Measurements from ENCODE around the gene ZPR1. TPM values are rescaled to one million over a fixed set of nuclear protein-coding genes. Genes with fewer than 3 reads are reported as not detected.

The ZPR1 gene
- total and polyA plus RNA-seq, 2 of the 4 experiments (the other 2 are of a cell fraction) = 40.8 to 52.0 TPM

- intact Hi-C loops (cut with micrococcal nuclease) = no loop called here
- in situ Hi-C loops (cut with MboI; ENCODE audit: low sequenced_read_pairs) = no loop called here
- 76% methylated on average over 4 of the region's 5 CpGs; no CpG with 5 or more reads in 1 of the 2 experiments for WGBS, 2 experiments (ENCODE audit: extremely low coverage in 2 of 2, insufficient read length in 1 of 2)
Observed at GRCh38 chr11:116775975-116776374, 11.8 kb downstream of the ZPR1 start.

More at GRCh38 chr11:116775975-116776374, 11.8 kb downstream of the ZPR1 start:
- Histone ChIP-seq H3K27me3 (ENCODE audit: control insufficient read depth, insufficient read depth, low read length) (no peaks in the 10 kb centered on the region), H2AK9ac (replicated peaks; ENCODE audit: low read depth, low read length, poor library complexity) (no peak overlapping the region), H3K9me1 (ENCODE audit: insufficient read depth, low read length) (peaks cover 5% of the 10 kb centered on the region; the same call in 1 of the 2 replicates), H4K91ac (ENCODE audit: insufficient read depth, low read depth, low read length) (no peak overlapping the region), H3K23ac (ENCODE audit: low read depth, low read length) (no peak overlapping the region), H2AK5ac (ENCODE audit: low read depth, low read length) (no peak overlapping the region), H3K14ac (replicated peaks; ENCODE audit: low read depth, low read length) (no peak overlapping the region), H2AFZ (replicated peaks; ENCODE audit: low read length, poor library complexity) (no peak overlapping the region), H4K5ac (ENCODE audit: low read depth, low read length) (no peak overlapping the region), H4K20me1 (ENCODE audit: insufficient read depth, low read length) (no peaks in the 10 kb centered on the region; the same call in 1 of the 2 replicates), H3K56ac (ENCODE audit: extremely low read depth, insufficient read depth, low read length) (no peak overlapping the region), H3K9me3 (ENCODE audit: control insufficient read depth, insufficient read depth, low read length) (no peaks in the 10 kb centered on the region), H3K18ac (ENCODE audit: low read depth, low read length) (no peak overlapping the region), H3K79me1 (ENCODE audit: low read depth in 1 of 2, low read length in 2 of 2) (peaks cover 14 to 26% of the 10 kb centered on the region in 2 experiments), H3K9ac (ENCODE audit: low read depth, low read length) (no peak overlapping the region), H2BK15ac (ENCODE audit: low read depth, low read length) (no peak overlapping the region), H3K36me3 (ENCODE audit: control insufficient read depth, insufficient read depth, low read length) (peaks cover 19% of the 10 kb centered on the region), H4K8ac (ENCODE audit: low read depth in 2 of 2, low read length in 2 of 2) (no peak overlapping the region), H2BK5ac (ENCODE audit: low read depth, low read length, poor library complexity, severe bottlenecking) (no peak overlapping the region), H3K4me3 (ENCODE audit: insufficient read depth, low read depth, low read length) (no peak overlapping the region), H2BK120ac (ENCODE audit: low read depth, low read length) (no peak overlapping the region), H3K4me2 (ENCODE audit: low read depth, low read length) (no peak overlapping the region), H2BK20ac (ENCODE audit: low read depth, low read length) (no peak overlapping the region), H3K27ac (ENCODE audit: insufficient read depth, low read length) (no peak overlapping the region), H3K4ac (ENCODE audit: low read depth, low read length) (no peak overlapping the region), H3K4me1 (ENCODE audit: control insufficient read depth, insufficient read depth, low read length) (peaks cover 5% of the 10 kb centered on the region)
- ChIA-PET POLR2A (ENCODE audit: unreplicated experiment) (no interaction called here), CTCF (no interaction called here)
- DNase-seq (no peak), ATAC-seq (ENCODE audit: low read depth) (no peak)
- TF ChIP-seq FOS (IDR thresholded peaks at IDR 0.05; ENCODE audit: low read depth, low read length) = no peak
- TF ChIP-seq CTCF (conservative IDR thresholded peaks at IDR 0.05; ENCODE audit: low read depth, low read length) = no peak
- no peak for TF ChIP-seq SMC3 (IDR thresholded peaks at IDR 0.05; ENCODE audit: low read depth, low read length)
- no peak for TF ChIP-seq MAZ (IDR thresholded peaks at IDR 0.05; ENCODE audit: borderline replicate concordance, low read depth, low read length)
- TF ChIP-seq MXI1 (IDR thresholded peaks at IDR 0.05; ENCODE audit: borderline replicate concordance, low read depth, low read length) = no peak
- no TSS peak for BruUV-seq (replicated peaks)
- dilution Hi-C loops (cut with HindIII; ENCODE audit: low sequenced_read_pairs, unreplicated experiment) = no loop called here
